Esophagus muscularis mucosa (tissue), 4 donors: ENCODE measurements around the gene TRIM40. TPM values are rescaled to one million over a fixed set of nuclear protein-coding genes. Genes with fewer than 3 reads are reported as not detected.

Experiments
- DNase-seq: peaks from one replicate; pipeline ENCODE4 v3.0.0-alpha.2; 2017; ENCODE audit errors: extremely low spot score
- H3K27ac ChIP-seq, 4 donors: fragments of 200-600 bp; sonication (generic); replicated peaks in 1 of 4; 1 replicate in 3 of 4; 2 replicates in 1 of 4; pipeline ENCODE4 v1.5.1; 2016 to 2019; ENCODE audit warnings: mild to moderate bottlenecking in 1 of 4
- H3K27me3 ChIP-seq, 4 donors: fragments of 200-600 bp; sonication (generic); one replicate each; pipeline versions ENCODE4 v1.5.1 to v1.6.0; 2016 to 2019
- H3K36me3 ChIP-seq, 4 donors: fragments of 200-600 bp; sonication (generic); one replicate each; pipeline ENCODE4 v1.5.1; 2016 to 2019
- H3K4me1 ChIP-seq, 4 donors: fragments of 200-600 bp; sonication (generic); one replicate each; pipeline ENCODE4 v1.5.1; 2016 to 2019
- H3K4me3 ChIP-seq, 4 donors: fragments of 200-600 bp; sonication (generic); 1 replicate in 2 of 4; 2 replicates in 2 of 4; pipeline ENCODE4 v1.5.1; 2016 to 2019; ENCODE audit warnings: mild to moderate bottlenecking in 4 of 4, moderate library complexity in 1 of 4
- H3K9me3 ChIP-seq, 4 donors: fragments of 200-600 bp; sonication (generic); 1 replicate in 3 of 4; 2 replicates in 1 of 4; pipeline ENCODE4 v1.5.1; 2016 to 2019
- CTCF ChIP-seq, 3 experiments: fragments of 200-600 bp in 2 of 3; fragments of 450-650 bp in 1 of 3; sonication (generic) in 2 of 3; IDR thresholded peaks; one replicate each; pipeline ENCODE4 v1.5.1; 2017 to 2019; ENCODE audit warnings: antibody characterized with exemption in 3 of 3, mild to moderate bottlenecking in 2 of 3, moderate library complexity in 1 of 3
- EP300 ChIP-seq: sonication (generic); formaldehyde crosslinking; IDR thresholded peaks from one replicate; pipeline ENCODE4 v1.6.1; 2017; ENCODE audit warnings: antibody characterized with exemption
- POLR2A ChIP-seq: fragments of 450-650 bp; IDR thresholded peaks from one replicate; pipeline ENCODE4 v1.6.1; 2017; ENCODE audit warnings: antibody characterized with exemption, moderate library complexity, mild to moderate bottlenecking, low read depth
- POLR2AphosphoS5 ChIP-seq, 2 donors: sonication (generic); formaldehyde crosslinking; IDR thresholded peaks; one replicate each; pipeline ENCODE4 v1.6.1; 2017; ENCODE audit warnings: antibody characterized with exemption in 2 of 2
- WGBS: methylation state at CpG from one replicate; pipeline ENCODE4 v1.1.5; 2018; 5-methylcytosine and 5-hydroxymethylcytosine counted together
- intact Hi-C: fragments of 100-400 bp; cut with DNase I; formaldehyde crosslinking; loops from one replicate; pipeline ENCODE4 v1.15.1; 2023
- total RNA-seq, 4 donors: library from RNA; depleted of rRNA; stranded (reverse); fragments of >200 nt; gene quantifications; one replicate each; pipeline versions ENCODE4 v1.1.0 to v1.2.1, GENCODE V29; 2016

TRIM40 gene
- total RNA-seq, 4 donors from 2014 or later: not detected

- H3K27me3 ChIP-seq: peaks cover 0 to 34% (median 0%) of the 10 kb centered on the region in 4 donors
- no peaks in the 10 kb centered on the region for H3K36me3 ChIP-seq
- TF ChIP-seq CTCF (IDR thresholded peaks at IDR 0.05) (no peak), POLR2A (no peak), POLR2AphosphoS5 (IDR thresholded peaks at IDR 0.05) (no peak), EP300 (no peak)
- no peak overlapping the region for H3K27ac ChIP-seq
- no peak overlapping the region for H3K4me3 ChIP-seq
- H3K9me3 ChIP-seq: no peaks in the 10 kb centered on the region
- peaks cover 6 to 10% (median 8%) of the 10 kb centered on the region in 4 donors for H3K4me1 ChIP-seq
- intact Hi-C loops: no loop called here
- no peak for DNase-seq
These were observed 21.6 kb downstream of the TRIM40 start for GRCh38 chr6:30157581-30157980.

- no peak overlapping the region for H3K27ac ChIP-seq
- 93% methylated on average over 2 of the region's 2 CpGs for WGBS
- DNase-seq: no peak
- H3K27me3 ChIP-seq: peaks cover 0 to 34% (median 0%) of the 10 kb centered on the region in 4 donors
- no peak overlapping the region for H3K4me3 ChIP-seq
- H3K4me1 ChIP-seq: peaks cover 6 to 10% (median 8%) of the 10 kb centered on the region in 4 donors
- H3K36me3 ChIP-seq: no peaks in the 10 kb centered on the region
- H3K9me3 ChIP-seq: no peaks in the 10 kb centered on the region
- intact Hi-C loops: no loop called here
- no peak for TF ChIP-seq POLR2A
These were observed 22.1 kb downstream of the TRIM40 start for GRCh38 chr6:30157999-30158398.

- H3K4me1 ChIP-seq: peaks cover 6 to 10% (median 8%) of the 10 kb centered on the region in 4 donors
- 55% methylated on average over 3 of the region's 3 CpGs for WGBS
- H3K27me3 ChIP-seq: peaks cover 0 to 40% (median 0%) of the 10 kb centered on the region in 4 donors
- no peaks in the 10 kb centered on the region for H3K9me3 ChIP-seq
- H3K36me3 ChIP-seq: no peaks in the 10 kb centered on the region
- intact Hi-C loops: no loop called here
- TF ChIP-seq POLR2A (no peak), CTCF (IDR thresholded peaks at IDR 0.05) (no peak), POLR2AphosphoS5 (IDR thresholded peaks at IDR 0.05) (no peak), EP300 (no peak)
- peak; percentile 88 for DNase-seq
- no peak overlapping the region for H3K27ac ChIP-seq
- H3K4me3 ChIP-seq: no peak overlapping the region
These were observed 22.6 kb downstream of the TRIM40 start for GRCh38 chr6:30158475-30159040.

- TF ChIP-seq POLR2AphosphoS5 (IDR thresholded peaks at IDR 0.05) (no peak), EP300 (no peak), CTCF (IDR thresholded peaks at IDR 0.05) (no peak), POLR2A (no peak)
- no peak overlapping the region for H3K4me3 ChIP-seq
- no peak overlapping the region for H3K27ac ChIP-seq
- intact Hi-C loops: no loop called here
- peaks cover 0 to 37% (median 0%) of the 10 kb centered on the region in 4 donors for H3K27me3 ChIP-seq
- peak; percentile 90 for DNase-seq
- no peaks in the 10 kb centered on the region for H3K9me3 ChIP-seq
- peaks cover 1 to 10% (median 7%) of the 10 kb centered on the region in 4 donors for H3K4me1 ChIP-seq
- 91% methylated on average over 12 of the region's 17 CpGs for WGBS
- H3K36me3 ChIP-seq: no peaks in the 10 kb centered on the region
These were observed 24.3 kb downstream of the TRIM40 start for GRCh38 chr6:30160008-30160784.

GRCh38 chr6:30160785-30161531, 25.0 kb downstream of the TRIM40 start, which contains the start of gene TRIM10:
Gene TRIM10, minus strand, starts transcription at chr6:30161211. Its CDS starts 353 bp downstream, at chr6:30160858.
- 76% methylated on average over 4 of the region's 4 CpGs for WGBS
- TF ChIP-seq EP300: no peak
- no peak for TF ChIP-seq POLR2A
- no peak for TF ChIP-seq POLR2AphosphoS5 (IDR thresholded peaks at IDR 0.05)
- no peak for TF ChIP-seq CTCF (IDR thresholded peaks at IDR 0.05)
- no peak within 1 kb of the TSS for H3K27ac ChIP-seq
- no peaks in the 10 kb centered on the region for H3K9me3 ChIP-seq
- H3K36me3 ChIP-seq: no peaks in the 10 kb centered on the region
- intact Hi-C loops: no loop called here
- H3K27me3 ChIP-seq: peaks cover 0 to 30% (median 0%) of the 10 kb centered on the region in 4 donors
- DNase-seq: peak; percentile 91
- H3K4me1 ChIP-seq: peaks cover 0 to 9% (median 4%) of the 10 kb centered on the region in 4 donors
- H3K4me3 ChIP-seq: no peak within 1 kb of the TSS
